Stimulated activated CD4-positive, alpha-beta T cell treated with anti-CD3 and anti-CD28 coated beads, Interleukin-2, amount 100 ng/mL, for 4 hours (primary cell): ENCODE data around the gene RENBP.

Experiments
- DNase-seq: peaks from one replicate; pipeline ENCODE4 v3.0.0-alpha.2; 2020; ENCODE audit warnings: low read depth

Gene RENBP

GRCh38 chrX:153970357-153971123 lies 26.1 kb upstream of the RENBP start:
- no peak for DNase-seq

- no peak for DNase-seq
Measured at GRCh38 chrX:153969904-153970356, 25.5 kb upstream of the RENBP start.

- DNase-seq: no peak
Measured at GRCh38 chrX:153969125-153969903, 24.9 kb upstream of the RENBP start.

- DNase-seq: no peak
Measured at GRCh38 chrX:153968754-153969124, 24.3 kb upstream of the RENBP start.

- no peak for DNase-seq
Measured at GRCh38 chrX:153968255-153968654, 23.8 kb upstream of the RENBP start.

- no peak for DNase-seq
Measured at GRCh38 chrX:153967536-153968224, 23.2 kb upstream of the RENBP start.

GRCh38 chrX:153966841-153967535 lies 22.5 kb upstream of the RENBP start:
- peak; percentile 63 for DNase-seq

GRCh38 chrX:153966283-153966688 lies 21.8 kb upstream of the RENBP start:
- DNase-seq: no peak

GRCh38 chrX:153965406-153965805 lies 21.0 kb upstream of the RENBP start:
- no peak for DNase-seq

GRCh38 chrX:153964105-153964504 lies 19.7 kb upstream of the RENBP start:
- no peak for DNase-seq

GRCh38 chrX:153963546-153963945 lies 19.1 kb upstream of the RENBP start:
- DNase-seq: no peak

GRCh38 chrX:153961292-153961691 lies 16.8 kb upstream of the RENBP start:
- DNase-seq: no peak

GRCh38 chrX:153960786-153961185 lies 16.3 kb upstream of the RENBP start:
- DNase-seq: no peak

GRCh38 chrX:153960077-153960476 lies 15.6 kb upstream of the RENBP start:
- no peak for DNase-seq

- no peak for DNase-seq
Measured at GRCh38 chrX:153959649-153960048, 15.2 kb upstream of the RENBP start.

GRCh38 chrX:153958605-153959004 lies 14.2 kb upstream of the RENBP start:
- DNase-seq: no peak

- no peak for DNase-seq
Measured at GRCh38 chrX:153957224-153957623, 12.8 kb upstream of the RENBP start.

GRCh38 chrX:153956044-153956907 lies 11.8 kb upstream of the RENBP start:
- DNase-seq: no peak

- DNase-seq: no peak
Measured at GRCh38 chrX:153955228-153955732, 10.8 kb upstream of the RENBP start.

- no peak for DNase-seq
Measured at GRCh38 chrX:153954558-153955227, 10.2 kb upstream of the RENBP start.
